ENCODE data around the gene MVB12B. TPM values are rescaled to one million over a fixed set of nuclear protein-coding genes. Genes with fewer than 3 reads are reported as not detected.

MVB12B gene
- total RNA-seq, 2 experiments from 2014 or later, result 7.9 to 9.5 TPM

GRCh38 chr9:126406075-126406667 lies 79.5 kb downstream of the MVB12B start:
- Mint-ChIP-seq H3K36me3 (peaks cover 7% of the 10 kb centered on the region), H3K27ac (no peak overlapping the region), H3K27me3 (no peaks in the 10 kb centered on the region)

GRCh38 chr9:126407114-126407870 lies 80.7 kb downstream of the MVB12B start:
- Mint-ChIP-seq H3K4me1 (peaks cover 46% of the 10 kb centered on the region), H3K27me3 (no peaks in the 10 kb centered on the region), H3K36me3 (peaks cover 7% of the 10 kb centered on the region), H3K9me3 (no peaks in the 10 kb centered on the region), H3K27ac (no peak overlapping the region), H3K4me3 (no peak overlapping the region)
- no peak for DNase-seq

More at GRCh38 chr9:126406075-126406667, 79.5 kb downstream of the MVB12B start:
- no peaks in the 10 kb centered on the region for H3K9me3 Mint-ChIP-seq
- DNase-seq, result no peak
- no peak overlapping the region for H3K4me3 Mint-ChIP-seq
- peaks cover 40% of the 10 kb centered on the region for H3K4me1 Mint-ChIP-seq

GRCh38 chr9:126408004-126408403 lies 81.4 kb downstream of the MVB12B start:
- Mint-ChIP-seq H3K4me1 (peaks cover 45% of the 10 kb centered on the region), H3K4me3 (no peak overlapping the region), H3K27ac (no peak overlapping the region), H3K9me3 (no peaks in the 10 kb centered on the region), H3K27me3 (no peaks in the 10 kb centered on the region), H3K36me3 (peaks cover 10% of the 10 kb centered on the region)
- no peak for DNase-seq

- Mint-ChIP-seq H3K27me3 (no peaks in the 10 kb centered on the region), H3K9me3 (no peaks in the 10 kb centered on the region), H3K36me3 (peaks cover 8% of the 10 kb centered on the region), H3K4me3 (no peak overlapping the region), H3K4me1 (peaks cover 42% of the 10 kb centered on the region), H3K27ac (no peak overlapping the region)
- DNase-seq, result no peak
These were observed 83.6 kb downstream of the MVB12B start for GRCh38 chr9:126410229-126410628.

GRCh38 chr9:126411225-126411947 lies 84.8 kb downstream of the MVB12B start:
- DNase-seq, result peak; percentile 26
- Mint-ChIP-seq H3K36me3 (peaks cover 8% of the 10 kb centered on the region), H3K4me1 (peaks cover 50% of the 10 kb centered on the region), H3K9me3 (no peaks in the 10 kb centered on the region), H3K4me3 (peak overlapping the region; percentile 66), H3K27me3 (no peaks in the 10 kb centered on the region), H3K27ac (peak overlapping the region; percentile 90)

- Mint-ChIP-seq H3K4me3 (peak overlapping the region; percentile 66), H3K9me3 (no peaks in the 10 kb centered on the region), H3K27me3 (no peaks in the 10 kb centered on the region), H3K27ac (peak overlapping the region; percentile 90), H3K36me3 (peaks cover 8% of the 10 kb centered on the region), H3K4me1 (peaks cover 49% of the 10 kb centered on the region)
- DNase-seq, result no peak
These were observed 85.3 kb downstream of the MVB12B start for GRCh38 chr9:126411948-126412284.

GRCh38 chr9:126412905-126413304 lies 86.3 kb downstream of the MVB12B start:
- DNase-seq, result no peak
- no peaks in the 10 kb centered on the region for H3K27me3 Mint-ChIP-seq
- no peak overlapping the region for H3K4me3 Mint-ChIP-seq
- no peaks in the 10 kb centered on the region for H3K9me3 Mint-ChIP-seq
- H3K36me3 Mint-ChIP-seq, result peaks cover 8% of the 10 kb centered on the region
- H3K4me1 Mint-ChIP-seq, result peaks cover 53% of the 10 kb centered on the region
- H3K27ac Mint-ChIP-seq, result no peak overlapping the region

- Mint-ChIP-seq H3K9me3 (no peaks in the 10 kb centered on the region), H3K4me3 (no peak overlapping the region), H3K4me1 (peaks cover 53% of the 10 kb centered on the region), H3K36me3 (peaks cover 8% of the 10 kb centered on the region), H3K27me3 (no peaks in the 10 kb centered on the region), H3K27ac (no peak overlapping the region)
- DNase-seq, result no peak
These were observed 86.9 kb downstream of the MVB12B start for GRCh38 chr9:126413391-126414068.

GRCh38 chr9:126415741-126416370 lies 89.2 kb downstream of the MVB12B start:
- no peak for DNase-seq
- no peaks in the 10 kb centered on the region for H3K9me3 Mint-ChIP-seq
- no peaks in the 10 kb centered on the region for H3K27me3 Mint-ChIP-seq
- no peak overlapping the region for H3K27ac Mint-ChIP-seq
- peaks cover 36% of the 10 kb centered on the region for H3K4me1 Mint-ChIP-seq
- no peak overlapping the region for H3K4me3 Mint-ChIP-seq
- H3K36me3 Mint-ChIP-seq, result peaks cover 6% of the 10 kb centered on the region

- no peaks in the 10 kb centered on the region for H3K9me3 Mint-ChIP-seq
- peak overlapping the region; percentile 6 for H3K27ac Mint-ChIP-seq
- H3K27me3 Mint-ChIP-seq, result no peaks in the 10 kb centered on the region
- H3K4me3 Mint-ChIP-seq, result no peak overlapping the region
- H3K36me3 Mint-ChIP-seq, result peaks cover 6% of the 10 kb centered on the region
- DNase-seq, result no peak
- H3K4me1 Mint-ChIP-seq, result peaks cover 31% of the 10 kb centered on the region
These were observed 90.4 kb downstream of the MVB12B start for GRCh38 chr9:126417043-126417442.

- no peak overlapping the region for H3K4me3 Mint-ChIP-seq
- H3K27me3 Mint-ChIP-seq, result no peaks in the 10 kb centered on the region
- no peak overlapping the region for H3K27ac Mint-ChIP-seq
- H3K4me1 Mint-ChIP-seq, result peaks cover 31% of the 10 kb centered on the region
- no peak for DNase-seq
- H3K9me3 Mint-ChIP-seq, result no peaks in the 10 kb centered on the region
- H3K36me3 Mint-ChIP-seq, result peaks cover 6% of the 10 kb centered on the region
These were observed 91.1 kb downstream of the MVB12B start for GRCh38 chr9:126417684-126418083.

GRCh38 chr9:126418608-126419007 lies 92.0 kb downstream of the MVB12B start:
- Mint-ChIP-seq H3K27ac (no peak overlapping the region), H3K36me3 (peaks cover 3% of the 10 kb centered on the region), H3K27me3 (no peaks in the 10 kb centered on the region), H3K4me3 (no peak overlapping the region), H3K9me3 (no peaks in the 10 kb centered on the region), H3K4me1 (peaks cover 33% of the 10 kb centered on the region)
- DNase-seq, result no peak

- Mint-ChIP-seq H3K36me3 (peaks cover 5% of the 10 kb centered on the region), H3K4me1 (peaks cover 38% of the 10 kb centered on the region), H3K27me3 (no peaks in the 10 kb centered on the region), H3K9me3 (no peaks in the 10 kb centered on the region), H3K4me3 (no peak overlapping the region), H3K27ac (no peak overlapping the region)
- DNase-seq, result no peak
These were observed 92.8 kb downstream of the MVB12B start for GRCh38 chr9:126419475-126419874.

- Mint-ChIP-seq H3K27ac (no peak overlapping the region), H3K4me3 (no peak overlapping the region), H3K4me1 (peaks cover 39% of the 10 kb centered on the region), H3K9me3 (no peaks in the 10 kb centered on the region), H3K36me3 (peaks cover 8% of the 10 kb centered on the region), H3K27me3 (no peaks in the 10 kb centered on the region)
- no peak for DNase-seq
These were observed 93.5 kb downstream of the MVB12B start for GRCh38 chr9:126420135-126420534.

All from activated naive CD8-positive, alpha-beta T cell treated with anti-CD3 and anti-CD28 coated beads for 36 hours (primary cell).